Breast epithelium (tissue), 4 donors: ENCODE data around the gene GPR119. TPM values are rescaled to one million over a fixed set of nuclear protein-coding genes. Genes with fewer than 3 reads are reported as not detected.

Experiments used
- DNase-seq, 2 donors: peaks; one replicate each; pipeline ENCODE4 v3.0.0-alpha.2; 2019; ENCODE audit warnings: low spot score in 2 of 2
- H3K27ac ChIP-seq, 2 donors: fragments of 200-600 bp; sonication (generic) in 1 of 2; one replicate each; pipeline ENCODE4 v1.5.1; 2016 to 2019; ENCODE audit warnings: mild to moderate bottlenecking in 1 of 2
- H3K27me3 ChIP-seq, 2 donors: fragments of 200-600 bp; sonication (generic) in 1 of 2; one replicate each; pipeline versions ENCODE4 v1.5.1 to v1.6.0; 2017 to 2019; ENCODE audit warnings: control low read depth in 1 of 2, mild to moderate bottlenecking in 1 of 2
- H3K36me3 ChIP-seq: fragments of 200-600 bp; one replicate; pipeline ENCODE4 v1.5.1; 2019
- H3K4me1 ChIP-seq, 2 donors: fragments of 200-600 bp; sonication (generic); one replicate each; pipeline ENCODE4 v1.5.1; 2016 to 2019; ENCODE audit warnings: control low read depth in 1 of 2
- H3K4me3 ChIP-seq, 3 donors: fragments of 200-600 bp; sonication (generic); 1 replicate in 2 of 3; 2 replicates in 1 of 3; pipeline ENCODE4 v1.5.1; 2016 to 2019; ENCODE audit warnings: mild to moderate bottlenecking in 3 of 3, moderate library complexity in 2 of 3
- H3K9me3 ChIP-seq, 2 donors: fragments of 200-600 bp; sonication (generic) in 1 of 2; one replicate each; pipeline ENCODE4 v1.5.1; 2016 to 2019; ENCODE audit warnings: control low read depth in 1 of 2
- CTCF ChIP-seq, 3 donors: fragments of 450-650 bp; IDR thresholded peaks; one replicate each; pipeline ENCODE4 v1.5.1; 2016 to 2017; ENCODE audit warnings: antibody characterized with exemption in 3 of 3, mild to moderate bottlenecking in 3 of 3, moderate library complexity in 3 of 3
- POLR2A ChIP-seq: fragments of 450-650 bp; IDR thresholded peaks from one replicate; pipeline ENCODE4 v1.6.1; 2016; ENCODE audit warnings: antibody characterized with exemption, mild to moderate bottlenecking, moderate library complexity
- POLR2AphosphoS5 ChIP-seq, 3 donors: sonication (generic); formaldehyde crosslinking; IDR thresholded peaks; one replicate each; pipeline ENCODE4 v1.6.1; 2017; ENCODE audit warnings: antibody characterized with exemption in 3 of 3
- intact Hi-C: fragments of 100-400 bp; cut with DNase I; formaldehyde crosslinking; loops from one replicate; pipeline ENCODE4 v1.15.1; 2023; ENCODE audit warnings: low total_unique reads
- total RNA-seq, 3 donors: library from RNA; depleted of rRNA; stranded (reverse); fragments of >200 nt; gene quantifications; one replicate each; pipeline ENCODE4 v1.1.0, GENCODE V29; 2016

Gene GPR119
- total RNA-seq, 3 donors from 2014 or later = not detected

- no peak overlapping the region for H3K27ac ChIP-seq
- no peak for DNase-seq
- H3K27me3 ChIP-seq = no peaks in the 10 kb centered on the region
- H3K36me3 ChIP-seq = no peaks in the 10 kb centered on the region
- H3K9me3 ChIP-seq = no peaks in the 10 kb centered on the region
- TF ChIP-seq CTCF (IDR thresholded peaks at IDR 0.05) = no peak
- TF ChIP-seq POLR2A = no peak
- no peak for TF ChIP-seq POLR2AphosphoS5 (IDR thresholded peaks at IDR 0.05)
- H3K4me3 ChIP-seq = no peak overlapping the region
- intact Hi-C loops = no loop called here
- H3K4me1 ChIP-seq = no peaks in the 10 kb centered on the region
Observed at GRCh38 chrX:130416785-130417184, 31.3 kb upstream of the GPR119 start.

GRCh38 chrX:130415201-130415600 is 29.7 kb upstream of the GPR119 start:
- intact Hi-C loops = no loop called here
- Histone ChIP-seq H3K36me3 (no peaks in the 10 kb centered on the region), H3K27ac (no peak overlapping the region), H3K9me3 (no peaks in the 10 kb centered on the region), H3K4me3 (no peak overlapping the region), H3K4me1 (no peaks in the 10 kb centered on the region), H3K27me3 (no peaks in the 10 kb centered on the region)
- no peak for TF ChIP-seq POLR2AphosphoS5 (IDR thresholded peaks at IDR 0.05)
- no peak for TF ChIP-seq POLR2A
- no peak for TF ChIP-seq CTCF (IDR thresholded peaks at IDR 0.05)
- no peak for DNase-seq

GRCh38 chrX:130414800-130415199 is 29.3 kb upstream of the GPR119 start:
- Histone ChIP-seq H3K27me3 (no peaks in the 10 kb centered on the region), H3K27ac (no peak overlapping the region), H3K4me3 (no peak overlapping the region), H3K9me3 (no peaks in the 10 kb centered on the region), H3K36me3 (no peaks in the 10 kb centered on the region), H3K4me1 (no peaks in the 10 kb centered on the region)
- TF ChIP-seq POLR2AphosphoS5 (IDR thresholded peaks at IDR 0.05) (no peak), CTCF (IDR thresholded peaks at IDR 0.05) (no peak), POLR2A (no peak)
- intact Hi-C loops = no loop called here
- DNase-seq = no peak

GRCh38 chrX:130413415-130413814 is 27.9 kb upstream of the GPR119 start:
- H3K4me3 ChIP-seq = no peak overlapping the region
- H3K4me1 ChIP-seq = no peaks in the 10 kb centered on the region
- peak overlapping the region in 1 of 2 donors; percentile 55 for H3K27ac ChIP-seq
- no peaks in the 10 kb centered on the region for H3K27me3 ChIP-seq
- intact Hi-C loops = no loop called here
- no peaks in the 10 kb centered on the region for H3K36me3 ChIP-seq
- DNase-seq = no peak
- no peak for TF ChIP-seq POLR2A
- TF ChIP-seq POLR2AphosphoS5 (IDR thresholded peaks at IDR 0.05) = no peak
- no peak for TF ChIP-seq CTCF (IDR thresholded peaks at IDR 0.05)
- H3K9me3 ChIP-seq = no peaks in the 10 kb centered on the region

- intact Hi-C loops = no loop called here
- H3K27ac ChIP-seq = peak overlapping the region; percentile 78 to 85
- no peaks in the 10 kb centered on the region for H3K4me1 ChIP-seq
- no peak for TF ChIP-seq POLR2AphosphoS5 (IDR thresholded peaks at IDR 0.05)
- TF ChIP-seq CTCF (IDR thresholded peaks at IDR 0.05) = no peak
- no peak for TF ChIP-seq POLR2A
- H3K9me3 ChIP-seq = no peaks in the 10 kb centered on the region
- DNase-seq = no peak
- peaks cover 0 to 32% of the 10 kb centered on the region in 2 donors for H3K27me3 ChIP-seq
- H3K36me3 ChIP-seq = no peaks in the 10 kb centered on the region
- peak overlapping the region; percentile 61 to 80 (median 68) for H3K4me3 ChIP-seq
Observed at GRCh38 chrX:130402208-130402684, 16.8 kb upstream of the GPR119 start.
